Stimulated activated CD8-positive, alpha-beta memory T cell treated with anti-CD3 and anti-CD28 coated beads, Interleukin-12 subunit alpha, Interleukin-12 subunit beta, amount 100 ng/mL, for 24 hours (primary cell): Measurements from ENCODE around the gene TBX21.

Experiments
- DNase-seq: peaks from one replicate; pipeline ENCODE4 v3.0.0-alpha.2; 2020; ENCODE audit errors: extremely low read depth

The TBX21 gene

DNA sequence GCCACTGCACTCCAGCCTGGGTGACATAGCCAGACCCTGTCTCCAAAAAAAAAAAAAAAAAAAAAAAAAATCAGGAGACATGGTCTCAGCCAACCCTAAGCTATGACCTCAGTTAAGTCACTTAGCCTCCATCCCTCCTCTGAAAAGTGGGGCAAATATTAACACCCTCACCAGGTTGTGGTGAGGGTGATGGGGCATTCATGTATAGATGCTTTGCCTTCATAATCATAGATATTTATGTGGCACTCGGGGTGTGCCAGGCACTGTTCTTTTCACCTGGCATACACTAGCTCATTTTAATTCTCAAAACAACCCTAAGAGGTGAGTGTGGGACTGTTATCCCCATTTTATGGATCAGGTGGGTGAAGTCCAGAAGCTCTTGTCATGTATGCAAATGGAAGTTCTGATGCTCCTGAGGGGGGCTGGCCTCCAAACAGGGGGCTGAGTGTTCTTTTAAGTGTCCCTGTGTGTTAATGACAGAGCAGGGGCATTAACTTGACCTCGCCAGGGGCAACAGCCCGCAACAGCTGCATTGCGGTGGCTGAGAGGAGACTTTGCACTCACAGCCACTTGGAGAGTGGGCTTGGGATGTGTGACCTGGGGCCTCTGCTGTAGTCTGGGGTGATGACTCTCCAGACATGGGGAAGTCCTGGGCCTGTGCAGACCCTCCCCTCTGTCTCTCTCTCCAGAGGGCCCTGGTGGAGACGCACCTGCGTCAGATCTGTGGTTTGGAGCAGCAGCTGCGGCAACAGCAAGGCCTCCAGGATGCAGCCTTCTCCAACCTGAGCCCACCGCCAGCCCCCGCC lies 34.9 kb upstream of the TBX21 start:
- DNase-seq = no peak

DNA sequence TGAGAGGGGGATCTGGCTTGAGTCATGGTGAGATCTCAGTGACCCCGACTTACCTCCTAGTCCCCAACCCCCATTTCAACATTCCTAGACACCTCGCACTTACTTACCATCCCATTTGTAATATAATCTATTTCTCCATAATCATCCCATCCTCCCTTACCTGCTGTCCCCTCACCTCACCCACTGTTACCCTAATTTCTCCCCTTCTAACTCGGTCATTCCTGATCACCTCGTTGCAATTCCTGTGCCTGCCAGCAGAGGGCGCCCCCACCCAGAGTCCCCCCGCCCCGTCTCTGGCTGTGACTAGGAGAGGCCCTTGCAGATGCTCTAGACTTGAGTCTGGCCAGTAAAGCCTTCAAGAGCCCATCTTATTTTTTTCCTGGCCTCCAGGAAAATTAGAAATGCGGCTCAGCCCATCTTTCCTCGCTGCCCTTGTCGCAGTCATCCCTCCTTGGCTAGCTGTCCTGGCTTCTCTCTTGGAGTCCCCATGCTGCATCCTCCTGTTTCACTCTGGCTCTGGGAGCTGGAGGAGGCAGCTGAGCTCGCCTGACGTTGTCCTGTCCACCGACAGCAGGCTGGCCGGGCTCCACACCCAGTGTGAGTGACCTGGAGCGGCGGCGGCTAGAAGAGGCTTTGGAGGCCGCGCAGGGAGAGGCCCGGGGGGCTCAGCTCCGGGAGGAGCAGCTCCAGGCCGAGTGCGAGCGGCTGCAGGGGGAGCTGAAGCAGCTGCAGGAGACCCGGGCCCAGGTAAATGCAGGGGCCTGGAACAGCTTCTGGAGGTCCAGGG lies 34.1 kb upstream of the TBX21 start:
- DNase-seq = no peak

DNA sequence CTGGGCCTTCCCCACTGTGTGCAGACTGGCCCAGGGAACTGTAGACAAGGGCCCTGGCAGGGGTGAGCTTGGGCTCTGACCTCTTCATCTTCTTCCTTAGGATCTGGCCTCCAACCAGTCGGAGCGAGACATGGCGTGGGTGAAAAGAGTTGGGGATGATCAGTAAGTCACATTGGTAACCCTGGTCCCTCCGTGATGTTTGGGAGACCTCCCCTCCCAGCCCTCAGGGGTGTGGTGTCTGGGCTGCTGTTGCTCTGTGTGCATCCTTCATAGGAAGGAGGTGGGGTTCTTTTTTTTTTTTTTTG lies 33.5 kb upstream of the TBX21 start:
- DNase-seq = no peak

DNA sequence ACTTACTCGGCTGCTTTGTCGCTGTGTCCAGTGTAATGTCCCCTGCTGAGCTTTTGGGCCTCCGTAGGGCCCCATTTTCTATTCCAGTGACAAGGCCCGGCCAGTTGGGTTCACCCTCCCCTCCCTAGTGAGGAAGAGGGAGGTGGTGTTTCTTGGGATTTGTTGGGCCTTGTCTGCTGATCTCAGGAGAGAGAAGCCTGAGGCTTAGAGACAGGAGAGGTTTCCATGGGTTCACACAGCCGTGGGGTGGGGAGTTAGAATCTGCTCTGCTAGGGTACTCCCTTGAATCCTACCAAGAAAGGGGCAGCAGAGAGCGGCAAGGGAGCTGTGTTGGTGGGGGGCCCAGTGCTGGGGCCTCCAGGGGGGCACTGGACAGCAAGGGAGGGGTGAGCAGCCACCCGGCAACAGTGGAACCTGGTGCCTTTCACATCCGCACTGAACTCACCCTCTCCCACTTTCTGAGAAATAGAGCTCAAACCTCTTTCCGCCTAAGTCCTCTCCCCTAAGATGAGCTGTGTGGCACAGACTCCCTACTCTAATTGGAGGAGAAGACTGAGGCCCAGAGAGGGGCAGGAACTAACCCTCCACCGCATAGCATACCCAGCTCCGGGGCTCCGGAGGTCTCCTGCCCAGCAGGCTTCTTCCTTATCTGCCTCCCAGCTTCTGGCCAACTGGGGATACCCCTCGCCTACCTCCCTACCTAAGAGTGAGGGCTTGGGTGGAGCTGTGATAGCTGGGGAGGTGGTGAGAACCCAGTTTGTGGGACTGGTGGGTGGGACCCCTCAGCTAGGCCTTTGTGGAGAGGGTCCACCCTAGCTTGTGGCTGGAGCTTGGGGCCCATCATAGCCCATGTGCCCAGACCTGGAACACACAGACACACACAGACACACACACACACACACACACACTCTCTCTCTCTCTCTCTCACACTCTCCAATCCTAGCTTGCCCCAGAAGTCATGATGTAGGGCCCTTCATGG lies 32.3 kb upstream of the TBX21 start:
- DNase-seq = no peak

DNA sequence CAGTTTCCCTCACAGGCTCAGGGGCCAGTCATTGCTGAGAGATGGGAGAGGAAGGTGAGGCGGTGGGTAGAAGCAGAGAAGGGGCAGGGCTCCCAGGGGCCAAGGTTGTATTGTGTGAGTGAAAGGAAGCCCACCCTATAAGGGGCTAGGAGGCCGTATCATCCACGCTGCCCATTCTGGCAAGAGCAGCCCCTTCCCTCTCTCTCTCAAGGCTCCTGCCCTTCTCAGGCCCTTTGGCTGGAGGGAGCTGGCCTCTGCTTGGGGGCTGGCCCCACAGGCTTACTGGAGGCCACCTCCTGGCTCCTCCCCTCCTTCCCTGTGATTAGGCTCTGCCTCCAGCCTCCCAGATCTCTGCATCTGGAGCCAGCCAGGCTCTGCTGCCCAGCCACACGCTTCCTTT lies 31.4 kb upstream of the TBX21 start:
- no peak for DNase-seq

DNA sequence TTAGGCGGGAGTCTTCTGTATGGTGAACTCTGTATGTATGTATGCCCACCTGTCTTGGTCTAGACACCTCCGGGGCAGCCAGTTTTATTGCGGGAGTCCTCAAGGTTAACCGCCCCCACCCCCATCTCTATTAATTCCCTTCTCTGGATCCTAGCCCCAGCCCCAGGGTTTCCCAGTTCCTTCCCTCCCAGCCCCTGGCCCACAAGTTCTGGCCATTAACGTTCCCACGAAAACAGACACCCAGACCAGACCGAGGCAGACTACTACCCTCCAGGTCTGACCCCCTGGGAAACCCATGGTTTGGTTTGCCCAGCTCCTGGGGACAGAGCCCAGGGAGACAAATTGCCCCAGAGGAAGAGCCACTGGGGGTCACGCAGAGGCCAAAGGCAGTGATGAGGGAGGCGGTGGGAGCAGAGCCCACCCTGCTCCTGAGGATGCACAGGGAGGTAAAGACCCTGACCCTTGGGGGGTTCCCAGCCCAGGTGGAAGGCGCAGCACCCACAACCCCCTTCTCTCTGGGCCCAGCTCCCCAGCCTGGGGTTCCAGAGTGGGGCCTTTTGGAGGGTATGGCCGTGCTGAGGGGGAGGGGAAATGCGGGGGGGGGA lies 30.5 kb upstream of the TBX21 start:
- DNase-seq = no peak

DNA sequence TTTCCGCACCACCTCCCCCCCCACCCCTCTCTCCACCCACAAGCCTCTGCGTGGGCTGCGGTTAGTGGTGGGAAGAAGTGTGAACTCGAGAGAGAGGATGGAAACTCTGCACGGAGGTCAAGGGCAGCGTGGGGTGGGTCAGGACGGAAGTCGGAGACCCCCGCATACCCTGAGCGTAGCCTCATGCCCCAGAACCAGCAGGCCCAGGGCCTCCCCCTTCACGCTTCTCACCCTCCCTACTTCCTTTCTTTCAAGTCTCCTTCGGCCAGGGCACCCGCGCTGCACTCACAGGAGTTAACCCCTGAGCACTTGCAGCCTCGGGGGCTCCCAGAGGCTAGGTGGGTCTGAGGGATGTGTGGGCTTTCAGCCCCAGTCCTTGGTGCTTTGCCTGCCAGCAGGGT lies 29.8 kb upstream of the TBX21 start:
- DNase-seq = no peak

DNA sequence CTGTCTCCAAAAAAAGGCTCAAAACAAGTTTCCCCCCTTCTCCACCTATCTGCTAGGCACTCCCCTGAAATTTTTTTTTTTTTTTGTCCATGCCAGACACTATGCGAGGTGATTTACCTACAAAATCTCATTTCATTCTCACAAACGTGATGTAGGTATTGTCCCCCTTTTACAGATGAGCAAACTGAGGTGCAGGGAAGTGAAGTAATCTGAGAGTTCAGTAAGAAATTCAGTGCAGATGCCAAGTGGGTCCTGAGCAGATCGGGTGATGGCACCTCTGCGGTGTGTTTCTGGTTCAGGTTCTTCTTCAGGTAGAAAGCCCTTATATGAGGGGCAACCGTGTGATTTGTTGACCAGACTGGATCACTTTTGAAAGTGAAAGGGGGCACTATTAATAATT lies 29.4 kb upstream of the TBX21 start:
- DNase-seq = no peak

DNA sequence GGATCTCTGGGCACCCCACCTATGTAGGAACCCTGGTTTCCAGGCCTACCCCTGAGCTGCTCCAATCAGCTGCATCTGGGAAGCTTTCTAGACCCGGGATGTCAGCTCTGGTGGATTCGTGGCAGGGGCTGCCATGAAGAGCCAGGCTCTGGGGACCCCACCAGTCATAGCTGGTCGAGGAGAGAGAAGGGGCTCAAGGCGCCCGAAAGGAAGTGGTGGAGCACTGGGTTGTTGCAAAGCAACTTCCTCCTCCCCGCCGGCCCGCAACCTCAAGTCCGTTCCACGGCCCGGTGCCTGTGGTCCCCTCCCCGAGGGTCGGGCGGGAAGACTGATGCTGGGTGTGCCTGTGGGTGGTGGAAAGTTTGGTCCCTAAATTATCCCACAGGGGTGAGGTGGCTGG lies 28.9 kb upstream of the TBX21 start:
- DNase-seq = no peak

DNA sequence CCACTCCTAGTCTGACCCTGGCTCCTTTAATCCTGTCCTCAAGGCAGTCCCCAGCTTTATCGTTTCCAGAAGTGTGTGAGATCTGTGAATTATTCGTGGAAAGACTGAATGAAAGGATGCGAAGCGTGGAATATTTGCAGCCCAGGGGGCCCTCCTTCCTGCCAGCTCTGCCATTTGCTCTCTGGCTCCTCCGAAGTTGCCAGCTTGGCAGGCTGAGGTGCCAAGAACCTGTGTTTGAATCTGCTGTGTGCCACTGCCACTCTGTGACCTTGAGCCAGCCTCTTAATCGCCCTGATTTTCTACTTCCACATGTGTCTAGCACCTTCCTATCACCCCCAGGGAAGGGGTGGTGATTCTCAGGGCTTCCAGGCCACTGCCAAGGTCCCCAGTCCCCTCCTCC lies 28.3 kb upstream of the TBX21 start:
- DNase-seq = no peak

DNA sequence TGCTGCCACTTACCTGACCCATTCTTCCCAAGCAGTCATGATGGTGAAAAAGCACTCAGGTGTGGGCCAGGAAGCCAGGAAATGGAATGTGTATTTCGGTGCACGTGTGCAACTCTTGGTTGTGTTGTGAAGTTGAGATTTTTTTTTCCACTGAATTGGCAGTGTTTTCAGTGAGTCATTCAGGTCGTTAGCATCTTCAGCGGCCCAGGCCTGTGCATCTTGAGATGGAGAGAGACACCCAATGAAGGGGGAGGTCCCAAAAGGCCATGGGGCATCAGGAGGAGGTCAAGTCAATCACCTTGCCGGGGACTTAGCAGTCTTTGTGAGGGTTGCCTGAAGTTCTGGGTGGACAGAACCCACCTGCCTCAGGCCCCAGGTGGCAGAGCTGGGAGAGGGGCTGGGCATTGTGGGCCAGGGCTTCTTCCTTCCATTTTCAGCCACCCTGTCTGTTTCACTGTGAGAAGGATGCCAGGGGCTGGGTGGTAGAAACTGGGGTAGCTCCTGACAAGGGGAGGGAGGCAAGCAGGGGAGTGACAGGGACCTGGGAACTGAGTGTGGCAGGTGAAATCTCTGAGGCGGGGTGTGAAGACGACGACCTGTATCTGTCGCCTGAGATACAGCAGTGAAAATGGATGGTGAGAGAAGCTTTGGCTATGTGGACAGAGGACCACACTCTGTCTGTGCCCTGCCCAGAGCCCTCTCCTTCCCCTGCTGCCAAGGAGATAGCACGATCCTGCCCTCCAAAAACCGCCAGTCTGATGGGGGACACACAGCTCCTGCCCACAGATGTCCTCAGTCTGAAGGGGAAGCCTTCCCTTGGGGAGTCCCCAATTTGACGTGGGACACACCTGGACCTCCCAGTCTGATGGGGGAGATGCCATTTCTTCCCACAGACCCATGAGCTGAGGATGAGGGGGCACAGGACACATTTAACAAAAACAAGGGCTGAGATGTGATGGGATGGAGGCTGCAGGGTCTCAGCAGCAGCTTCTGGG lies 27.2 kb upstream of the TBX21 start:
- no peak for DNase-seq

DNA sequence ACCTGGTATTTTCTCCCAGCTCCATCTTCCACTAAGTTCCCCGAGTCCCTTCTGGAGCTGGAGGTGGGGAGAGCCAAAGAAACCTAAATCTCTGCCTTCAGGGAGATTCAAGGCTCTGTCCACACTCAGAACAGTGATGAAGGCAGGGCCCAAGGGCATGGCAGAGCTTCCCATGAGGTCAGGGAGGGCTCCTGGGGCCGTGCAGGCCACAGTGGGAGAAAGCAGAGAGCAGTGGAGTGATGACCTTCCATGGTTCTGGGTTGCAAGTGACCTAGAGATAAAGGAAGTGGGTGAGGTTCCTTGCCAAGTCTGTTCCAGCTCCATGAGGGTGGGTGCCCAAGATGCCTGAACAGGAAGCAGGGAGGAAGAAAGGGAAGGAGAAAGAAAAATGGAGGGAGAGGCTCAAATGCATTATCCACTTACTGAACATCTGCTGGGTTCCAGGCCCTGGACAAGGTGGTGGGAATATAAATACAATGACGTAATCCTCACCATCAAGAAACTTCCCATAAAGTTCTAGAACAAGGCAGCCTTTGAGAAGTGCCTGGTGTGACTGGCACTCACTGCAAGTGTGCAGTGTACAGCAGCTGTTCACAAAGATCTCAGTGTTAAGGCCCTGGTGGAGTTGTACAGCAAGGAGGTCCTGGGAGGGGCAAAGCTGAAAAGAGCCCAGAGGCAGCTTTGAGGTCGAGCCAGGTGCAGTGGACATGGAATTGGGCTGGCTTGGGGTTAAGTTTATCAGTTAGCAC lies 25.8 kb upstream of the TBX21 start:
- no peak for DNase-seq

DNA sequence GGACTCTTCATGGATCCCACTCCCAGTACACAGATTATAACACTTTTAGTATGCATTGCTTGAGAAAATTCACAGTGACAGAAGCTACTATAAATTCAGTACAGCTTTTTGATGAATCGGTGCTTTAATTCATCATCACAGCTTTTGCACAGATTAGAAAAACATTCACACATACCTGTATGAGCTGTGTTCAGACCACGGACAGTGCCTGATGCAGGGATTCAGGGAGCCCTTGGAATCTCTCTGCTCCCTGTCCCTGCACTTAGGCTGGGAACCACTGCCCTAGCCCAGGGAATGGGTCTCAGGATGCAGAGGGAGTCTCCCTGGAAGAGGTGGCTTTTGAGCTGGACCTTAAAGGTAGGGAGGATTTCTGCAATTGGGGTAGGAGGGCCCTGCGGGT lies 25.2 kb upstream of the TBX21 start:
- no peak for DNase-seq

DNA sequence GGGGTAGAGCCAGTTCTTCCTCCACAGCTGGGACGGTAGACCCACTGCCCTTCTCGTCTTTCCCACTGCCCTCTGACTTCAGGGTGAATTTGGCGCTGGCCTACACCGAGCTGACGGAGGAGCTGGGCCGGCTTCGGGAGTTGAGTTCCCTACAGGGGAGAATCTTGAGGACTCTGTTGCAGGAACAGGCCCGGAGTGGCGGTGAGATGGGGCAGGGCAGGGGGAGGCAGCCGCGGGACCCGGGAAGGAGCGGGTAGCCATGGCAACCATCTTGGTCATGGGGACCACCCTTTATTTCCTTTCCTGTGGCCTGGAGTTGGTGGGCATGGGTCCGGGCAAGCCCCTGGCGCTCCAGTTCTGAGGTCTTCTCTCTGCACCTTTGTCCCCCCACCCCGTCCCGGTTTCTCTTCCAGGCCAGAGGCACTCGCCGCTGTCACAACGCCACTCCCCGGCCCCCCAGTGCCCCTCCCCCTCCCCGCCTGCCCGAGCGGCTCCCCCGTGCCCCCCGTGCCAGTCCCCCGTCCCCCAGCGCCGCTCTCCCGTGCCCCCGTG lies 24.6 kb upstream of the TBX21 start:
- DNase-seq = no peak

DNA sequence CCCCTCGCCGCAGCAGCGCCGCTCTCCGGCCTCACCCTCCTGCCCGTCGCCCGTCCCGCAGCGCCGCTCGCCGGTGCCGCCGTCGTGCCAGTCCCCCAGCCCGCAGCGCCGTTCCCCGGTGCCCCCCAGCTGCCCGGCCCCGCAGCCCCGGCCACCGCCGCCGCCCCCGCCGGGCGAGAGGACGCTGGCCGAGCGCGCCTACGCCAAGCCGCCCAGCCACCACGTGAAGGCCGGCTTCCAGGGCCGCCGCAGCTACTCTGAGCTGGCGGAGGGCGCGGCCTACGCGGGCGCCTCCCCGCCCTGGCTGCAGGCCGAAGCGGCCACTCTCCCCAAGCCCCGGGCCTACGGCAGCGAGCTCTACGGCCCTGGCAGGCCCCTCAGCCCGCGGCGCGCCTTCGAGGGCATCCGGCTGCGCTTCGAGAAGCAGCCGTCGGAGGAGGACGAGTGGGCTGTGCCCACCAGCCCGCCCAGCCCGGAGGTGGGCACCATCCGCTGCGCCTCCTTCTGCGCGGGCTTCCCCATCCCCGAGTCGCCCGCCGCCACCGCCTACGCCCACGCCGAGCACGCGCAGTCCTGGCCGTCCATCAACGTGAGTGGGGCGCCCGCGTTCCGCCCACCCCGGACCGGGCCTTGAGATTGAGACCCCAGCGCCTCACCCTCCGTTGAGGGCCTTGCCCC lies 24.0 kb upstream of the TBX21 start:
- no peak for DNase-seq

DNA sequence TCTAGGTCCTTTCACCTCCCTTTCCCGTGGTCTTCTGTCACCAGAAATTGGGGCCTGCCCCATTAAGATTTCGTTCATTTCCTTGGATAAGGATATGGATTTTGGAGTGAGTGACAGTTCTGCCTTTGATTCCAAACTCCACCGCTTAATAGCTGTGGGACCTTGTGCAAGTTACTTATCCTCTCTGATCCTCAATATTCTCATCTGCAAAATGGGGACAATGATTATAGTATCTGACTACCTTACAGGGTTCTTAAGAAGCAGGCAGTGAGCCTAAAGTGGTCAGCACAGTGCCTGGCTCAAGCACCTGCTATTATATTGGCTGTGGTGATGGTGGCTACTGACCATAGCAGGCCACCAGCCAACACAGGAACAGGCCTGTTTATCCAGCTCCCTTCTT lies 23.4 kb upstream of the TBX21 start:
- DNase-seq = no peak

DNA sequence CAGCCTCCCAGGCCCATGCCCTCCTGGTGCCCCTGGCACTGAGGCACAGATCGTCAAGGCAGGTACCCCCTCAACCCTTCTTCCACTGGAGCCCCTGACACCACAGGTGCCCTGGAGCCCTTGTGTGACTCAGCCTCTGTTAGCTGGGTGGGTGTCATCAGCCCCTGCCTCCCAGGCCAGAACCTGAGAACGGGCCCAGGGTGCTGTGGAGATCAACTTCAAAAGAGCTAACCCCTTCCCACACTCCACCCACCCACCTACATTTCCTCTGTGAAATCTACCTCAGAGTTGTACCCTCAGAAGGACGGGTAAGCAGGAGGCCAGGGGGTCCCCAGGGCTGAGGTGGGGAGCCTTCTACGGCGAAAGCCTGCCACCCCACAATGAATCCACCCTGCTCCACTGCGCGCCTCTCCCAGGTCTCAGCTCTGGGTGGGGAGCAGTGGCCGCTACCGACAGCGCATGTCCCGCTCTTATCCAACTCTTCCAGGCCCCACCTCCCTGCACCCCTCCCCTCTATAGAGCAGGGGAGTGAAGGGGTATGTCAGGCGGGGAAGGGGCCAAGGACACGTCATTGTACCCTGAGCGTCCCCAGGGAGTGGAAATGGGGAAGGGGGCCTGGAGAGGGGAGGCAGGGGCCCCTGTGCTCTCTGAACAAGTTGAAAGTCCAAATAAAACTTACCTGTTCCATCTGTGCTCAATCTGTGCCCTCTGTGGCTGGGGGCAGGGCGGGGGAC lies 21.5 kb upstream of the TBX21 start:
- no peak for DNase-seq

DNA sequence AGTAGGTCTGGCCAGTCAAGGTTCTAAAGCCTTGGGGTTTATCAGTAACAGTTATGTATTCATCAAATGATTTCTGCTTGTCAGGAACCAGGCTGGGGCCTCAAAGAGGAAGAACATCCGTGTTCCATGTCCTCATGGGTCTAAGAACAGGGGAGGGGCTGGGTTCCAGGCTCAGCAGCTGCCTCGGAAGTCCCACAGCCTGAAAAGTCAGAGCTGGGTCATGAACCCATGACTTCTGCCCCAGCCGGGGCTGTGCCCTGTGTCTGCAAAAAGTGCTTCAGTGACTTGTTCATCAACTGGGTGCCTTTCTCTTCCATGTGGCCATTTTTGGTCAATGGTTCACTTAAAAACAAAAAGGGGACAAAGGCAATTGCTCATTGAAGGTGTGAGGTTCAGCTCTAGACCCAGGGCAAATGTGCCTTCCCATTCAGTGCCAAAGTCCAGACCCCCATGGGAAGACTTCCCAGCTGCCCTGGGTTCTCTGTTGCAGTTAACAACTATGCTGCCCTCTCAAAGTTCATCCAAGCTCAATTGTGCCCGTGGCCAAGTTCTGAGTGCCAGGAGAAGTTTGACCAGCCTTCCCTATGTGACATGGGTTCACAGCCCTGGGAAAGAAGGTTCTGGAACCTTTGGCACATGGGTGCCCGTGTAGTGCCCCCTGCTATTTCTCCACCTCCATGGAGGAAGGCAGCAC lies 20.6 kb upstream of the TBX21 start:
- no peak for DNase-seq
